GM19395 (cell line): Measurements from ENCODE around the gene SLC25A39.

ENCODE experiments used
- ATAC-seq: cut with Tn5 transposase; IDR thresholded peaks from one replicate; pipeline ENCODE4 v1.9.1; 2021; ENCODE audit warnings: mild to moderate bottlenecking, moderate library complexity; ENCODE audit not compliant: unreplicated experiment

Gene SLC25A39

GRCh38 chr17:44280392-44280937 lies 44.2 kb downstream of the SLC25A39 start:
- no peak for ATAC-seq

GRCh38 chr17:44279666-44280391 lies 44.8 kb downstream of the SLC25A39 start:
- ATAC-seq: peak; percentile 75

GRCh38 chr17:44279346-44279665 lies 45.3 kb downstream of the SLC25A39 start:
- ATAC-seq: no peak

- no peak for ATAC-seq
Observed at GRCh38 chr17:44277976-44278375, 46.6 kb downstream of the SLC25A39 start.

- no peak for ATAC-seq
Observed at GRCh38 chr17:44273607-44274006, 51.0 kb downstream of the SLC25A39 start.

- ATAC-seq: no peak
Observed at GRCh38 chr17:44272954-44273353, 51.7 kb downstream of the SLC25A39 start.

- no peak for ATAC-seq
Observed at GRCh38 chr17:44272321-44272951, 52.2 kb downstream of the SLC25A39 start.
